GM12801 (cell line): ENCODE measurements around the gene HSD17B12.

ENCODE experiments used
- CTCF ChIP-seq: IDR thresholded peaks from one replicate; pipeline ENCODE4 v1.5.1; 2011; ENCODE audit warnings: control low read depth; ENCODE audit not compliant: insufficient read length; ENCODE audit errors: extremely low read depth

HSD17B12 gene

DNA sequence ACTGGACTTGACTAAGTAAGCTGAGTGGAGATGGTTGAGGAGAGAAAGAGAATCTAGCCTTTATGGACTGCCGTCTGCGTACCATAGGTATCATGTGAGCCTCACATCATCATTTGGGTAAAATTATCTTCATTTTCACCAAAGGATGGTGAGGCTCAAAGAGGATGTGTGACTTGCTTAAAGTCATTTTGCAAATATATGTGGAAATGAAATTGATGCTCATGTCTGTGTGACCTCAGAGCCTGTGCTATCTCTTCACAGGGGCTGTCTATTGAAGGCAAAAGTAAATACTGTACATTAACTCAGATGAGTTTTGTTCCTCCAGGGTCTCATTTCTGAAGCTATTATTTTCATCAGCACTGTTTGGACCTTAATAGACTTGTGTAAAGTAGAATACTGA is 116.8 kb downstream of the HSD17B12 start:
- TF ChIP-seq CTCF: no peak

DNA sequence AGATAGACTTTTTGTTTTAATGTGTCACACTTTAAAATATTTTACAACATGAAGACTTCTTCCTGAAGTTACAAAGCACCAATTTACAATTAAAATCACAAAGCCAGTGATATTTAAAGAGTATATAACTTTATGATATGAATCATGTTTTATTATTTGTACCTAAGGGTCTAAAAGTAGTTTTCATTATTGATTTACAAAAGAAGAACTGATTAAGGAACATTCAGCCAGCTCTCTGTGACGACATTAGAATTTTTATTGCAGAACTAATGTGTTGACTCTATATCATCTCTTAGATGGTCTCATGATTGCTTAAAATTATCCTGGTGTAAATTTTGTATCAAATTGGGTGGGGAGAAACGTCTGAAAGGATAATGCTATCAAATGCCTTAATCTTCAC is 117.3 kb downstream of the HSD17B12 start:
- TF ChIP-seq CTCF: no peak

DNA sequence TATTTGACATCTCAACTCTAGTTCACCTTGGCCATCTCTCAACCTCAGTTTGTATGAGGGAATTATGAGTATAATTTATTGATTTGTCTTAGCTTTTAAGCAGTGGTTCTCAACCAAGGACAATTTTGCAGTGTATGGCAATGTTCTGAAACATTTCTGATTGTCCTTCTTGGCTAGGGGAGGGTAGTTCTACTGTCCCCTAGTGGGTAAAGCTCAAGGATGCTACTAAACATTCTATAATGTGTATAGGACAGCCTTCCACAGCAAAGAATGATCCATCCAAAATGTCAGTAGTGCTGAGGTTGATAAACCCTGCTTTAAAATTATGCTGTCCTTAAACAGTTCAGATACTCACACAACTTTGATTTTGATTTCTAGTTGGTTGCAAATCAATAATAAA is 122.0 kb downstream of the HSD17B12 start:
- TF ChIP-seq CTCF: no peak

GRCh38 chr11:43803766-43804165 is 123.2 kb downstream of the HSD17B12 start:
- TF ChIP-seq CTCF: no peak

- no peak for TF ChIP-seq CTCF
Measured at GRCh38 chr11:43806976-43807375, 126.4 kb downstream of the HSD17B12 start.

DNA sequence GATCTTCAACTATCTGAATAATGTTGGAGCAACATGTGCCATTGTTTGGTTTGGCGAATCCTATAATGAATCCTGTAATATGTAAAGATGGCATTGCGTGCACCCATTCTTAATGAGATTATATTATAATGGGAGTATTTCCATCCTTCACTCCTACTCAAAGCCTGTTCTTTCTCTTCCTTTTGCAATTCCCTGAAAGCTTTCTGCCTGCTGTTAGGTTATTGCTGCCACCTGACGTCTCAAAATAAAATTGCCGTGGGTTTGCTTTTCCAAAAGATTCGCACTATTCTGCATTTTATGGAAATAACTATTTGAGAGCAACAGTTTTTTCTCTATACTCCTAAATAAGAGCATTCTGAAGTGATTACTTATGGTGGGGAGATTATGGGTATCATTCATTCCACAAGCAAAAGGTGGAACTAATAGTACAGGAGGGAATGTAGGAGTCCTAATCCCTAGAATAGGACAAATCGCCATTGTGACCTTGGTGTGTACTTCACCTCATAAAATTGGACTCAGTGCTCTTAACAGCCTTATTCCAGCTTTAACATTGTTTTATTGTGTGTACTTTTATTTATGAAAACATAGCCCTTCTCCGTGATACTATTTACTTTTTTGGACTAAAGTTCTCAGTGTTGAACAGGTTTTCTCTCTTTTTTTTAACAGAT is 130.5 kb downstream of the HSD17B12 start:
- no peak for TF ChIP-seq CTCF

DNA sequence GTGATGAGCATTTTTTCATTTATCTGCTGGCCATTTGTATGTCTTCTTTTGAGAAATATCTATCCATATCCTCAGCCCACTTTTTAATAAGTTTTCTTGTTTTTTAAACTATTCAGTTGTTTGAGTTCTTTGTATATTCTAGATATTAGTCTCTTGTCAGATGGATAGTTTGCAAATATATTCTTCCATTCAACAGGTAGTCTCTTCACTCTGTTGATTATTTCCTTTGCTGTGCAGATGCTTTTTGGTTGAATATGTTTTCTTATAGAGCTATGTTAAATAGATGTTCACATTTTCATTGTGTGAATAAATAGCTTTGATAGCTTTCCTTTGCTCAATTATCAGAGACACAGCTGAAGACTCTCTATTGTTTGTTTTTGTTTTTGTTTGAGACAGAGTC is 131.9 kb downstream of the HSD17B12 start:
- TF ChIP-seq CTCF: no peak
